K562 (cell line): ENCODE measurements around the gene LDB1. TPM values are rescaled to one million over a fixed set of nuclear protein-coding genes. Genes with fewer than 3 reads are reported as not detected.

Source experiments
- ARID4B ChIP-seq: sonication (generic); formaldehyde crosslinking; IDR thresholded peaks from 2 replicates; pipeline ENCODE4 v1.8.0; 2022; ENCODE audit warnings: mild to moderate bottlenecking, missing genetic modification reagents
- CHD1 ChIP-seq: fragments of 200-600 bp; sonication (generic); IDR thresholded peaks from one replicate; pipeline ENCODE4 v1.6.1; 2012; ENCODE audit warnings: mild to moderate bottlenecking, moderate library complexity, low read length, inconsistent platforms
- COPS2 ChIP-seq: fragments of 450-650 bp; conservative IDR thresholded peaks from 2 replicates; pipeline ENCODE4 v1.6.1; 2016; ENCODE audit warnings: mild to moderate bottlenecking, moderate library complexity
- CREB3L1 ChIP-seq: fragments of 450-650 bp; IDR thresholded peaks from 2 replicates; pipeline ENCODE4 v1.6.1; 2014; ENCODE audit warnings: low read depth, mild to moderate bottlenecking, moderate library complexity, borderline replicate concordance
- E2F3 ChIP-seq: fragments of 250-450 bp; sonication (Bioruptor Pico); IDR thresholded peaks from 2 replicates; pipeline ENCODE4 v1.4.0; 2020; ENCODE audit warnings: mild to moderate bottlenecking
- NUFIP1 ChIP-seq: fragments of 450-650 bp; IDR thresholded peaks from 2 replicates; pipeline ENCODE4 v1.6.1; 2018; ENCODE audit not compliant: partially characterized antibody
- POLR2AphosphoS2 ChIP-seq: IDR thresholded peaks from 2 replicates; pipeline ENCODE4 v1.6.1; 2012; ENCODE audit warnings: low read length, improper control_type of control experiment
- SMAD4 ChIP-seq: fragments of 250-450 bp; sonication (Bioruptor Pico); conservative IDR thresholded peaks from 2 replicates; pipeline ENCODE4 v1.8.0; 2021; ENCODE audit warnings: inconsistent platforms, mild to moderate bottlenecking, moderate library complexity
- TEAD2 ChIP-seq: fragments of 450-650 bp; IDR thresholded peaks from 2 replicates; pipeline ENCODE4 v1.6.1; 2016; ENCODE audit warnings: missing genetic modification characterization, control low read depth, missing compliant biosample characterization
- THRAP3 ChIP-seq: fragments of 450-650 bp; IDR thresholded peaks from 2 replicates; pipeline ENCODE4 v1.6.1; 2016; ENCODE audit warnings: mild to moderate bottlenecking, inconsistent platforms, borderline replicate concordance
- ZBTB26 ChIP-seq: fragments of 450-650 bp; formaldehyde crosslinking; IDR thresholded peaks from 2 replicates; pipeline ENCODE4 v1.4.0; 2022; ENCODE audit warnings: missing genetic modification characterization
- ZBTB8A ChIP-seq: fragments of 450-650 bp; IDR thresholded peaks from 2 replicates; pipeline ENCODE4 v1.6.1; 2018; ENCODE audit warnings: mild to moderate bottlenecking, moderate library complexity; ENCODE audit not compliant: partially characterized antibody
- ZNF23 ChIP-seq: fragments of 250-450 bp; sonication (Bioruptor Pico); IDR thresholded peaks from 2 replicates; pipeline ENCODE4 v1.4.0; 2020; ENCODE audit warnings: mild to moderate bottlenecking
- ZNF282 ChIP-seq: sonication (generic); formaldehyde crosslinking; IDR thresholded peaks from 2 replicates; pipeline ENCODE4 v1.8.1; 2023; ENCODE audit warnings: missing genetic modification reagents
- polyA plus RNA-seq, 8 experiments: library from polyadenylated mRNA; depleted of rRNA in 4 of 8; stranded (reverse) in 5 of 8; unstranded in 3 of 8; fragments of >200 nt; fragmentation: Nextera tagmentation in 2 of 8; fragmentation: Illumina TruSeq in 1 of 8; extraction: Ambion mirVana in 2 of 8; extraction: Trizol in 1 of 8; gene quantifications; 2 replicates each; pipeline versions ENCODE4 v1.2.1 to v1.2.3, GENCODE V29; 2011 to 2014; ENCODE audit warnings: inconsistent platforms in 1 of 8, missing spikeins in 1 of 8
- total RNA-seq, 7 experiments: library from RNA; depleted of rRNA in 6 of 7; stranded (reverse); fragments of >200 nt in 6 of 7; fragmentation: Illumina TruSeq in 2 of 7; extraction: Trizol in 2 of 7; gene quantifications; 2 replicates each; pipeline versions ENCODE4 v1.2.1 to v1.2.3, GENCODE V29; 2011 to 2021; ENCODE audit warnings: low replicate concordance in 1 of 7
- TF ChIP-seq, protein P1 (sequence below), 3 experiments: IDR thresholded peaks in 2 of 3; conservative IDR thresholded peaks in 1 of 3; 2 replicates each; pipeline ENCODE4 v1.5.1; 2011 to 2012; ENCODE audit warnings: low read length in 3 of 3, mild to moderate bottlenecking in 3 of 3, control low read depth in 2 of 3, improper control_type of control experiment in 1 of 3, inconsistent platforms in 1 of 3, low read depth in 1 of 3, mixed read lengths in 1 of 3, moderate library complexity in 1 of 3; ENCODE audit not compliant: insufficient read depth in 2 of 3

Gene LDB1
- total and polyA plus RNA-seq, 9 of the 15 experiments (the other 6 are each of a cell fraction or from before 2014, with no cell fraction given) = 1.9 to 137 (median 105) TPM

- TF ChIP-seq ARID4B (peak; percentile 34; the same call in 1 of the 2 replicates), CHD1 (no peak), THRAP3 (no peak), E2F3 (no peak), CREB3L1 (0 out of 2 replicates have a peak, but pooled peaks have one; percentile 2), ZNF282 (CRISPR knock-in tag) (peak; percentile 24; the same call in 1 of the 2 replicates), POLR2AphosphoS2 (no peak), ZNF23 (CRISPR knock-in tag) (no peak), SMAD4 (CRISPR knock-in tag) (no peak), COPS2 (no peak), TEAD2 (tag) (no peak), NUFIP1 (no peak), ZBTB8A (no peak), ZBTB26 (CRISPR knock-in tag) (no peak)
- TF ChIP-seq, protein P1, sequence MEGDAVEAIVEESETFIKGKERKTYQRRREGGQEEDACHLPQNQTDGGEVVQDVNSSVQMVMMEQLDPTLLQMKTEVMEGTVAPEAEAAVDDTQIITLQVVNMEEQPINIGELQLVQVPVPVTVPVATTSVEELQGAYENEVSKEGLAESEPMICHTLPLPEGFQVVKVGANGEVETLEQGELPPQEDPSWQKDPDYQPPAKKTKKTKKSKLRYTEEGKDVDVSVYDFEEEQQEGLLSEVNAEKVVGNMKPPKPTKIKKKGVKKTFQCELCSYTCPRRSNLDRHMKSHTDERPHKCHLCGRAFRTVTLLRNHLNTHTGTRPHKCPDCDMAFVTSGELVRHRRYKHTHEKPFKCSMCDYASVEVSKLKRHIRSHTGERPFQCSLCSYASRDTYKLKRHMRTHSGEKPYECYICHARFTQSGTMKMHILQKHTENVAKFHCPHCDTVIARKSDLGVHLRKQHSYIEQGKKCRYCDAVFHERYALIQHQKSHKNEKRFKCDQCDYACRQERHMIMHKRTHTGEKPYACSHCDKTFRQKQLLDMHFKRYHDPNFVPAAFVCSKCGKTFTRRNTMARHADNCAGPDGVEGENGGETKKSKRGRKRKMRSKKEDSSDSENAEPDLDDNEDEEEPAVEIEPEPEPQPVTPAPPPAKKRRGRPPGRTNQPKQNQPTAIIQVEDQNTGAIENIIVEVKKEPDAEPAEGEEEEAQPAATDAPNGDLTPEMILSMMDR (IDR thresholded peaks at IDR 0.05 in 2 of 3, conservative IDR thresholded peaks at IDR 0.05 in 1 of 3; ENCODE audit: insufficient read depth in 2 of 3, low read depth in 1 of 3, low read length in 3 of 3) = peak in 2 of 3 experiments; percentile 2 to 21; a peak in 1 of 6 replicates
Measured at GRCh38 chr10:102065561-102066398, 54.4 kb downstream of the LDB1 start (continued).
